HG03196 (cell line): Measurements from ENCODE around the gene ADGRF3.
"Not testable (repeated sequence)": the region's sequence is repeated elsewhere in the genome, so short reads cannot be mapped to it uniquely, and the experiment has no call there.

ENCODE experiments used
- ATAC-seq: cut with Tn5 transposase; IDR thresholded peaks from one replicate; pipeline ENCODE4 v1.9.1; 2021; ENCODE audit not compliant: unreplicated experiment

Gene ADGRF3

GRCh38 chr2:26318950-26319349, 27.6 kb downstream of the ADGRF3 start:
- ATAC-seq = no peak

GRCh38 chr2:26317377-26318105, 29.0 kb downstream of the ADGRF3 start:
- ATAC-seq = no peak

- no peak for ATAC-seq
Measured at GRCh38 chr2:26316845-26317244, 29.7 kb downstream of the ADGRF3 start.

DNA sequence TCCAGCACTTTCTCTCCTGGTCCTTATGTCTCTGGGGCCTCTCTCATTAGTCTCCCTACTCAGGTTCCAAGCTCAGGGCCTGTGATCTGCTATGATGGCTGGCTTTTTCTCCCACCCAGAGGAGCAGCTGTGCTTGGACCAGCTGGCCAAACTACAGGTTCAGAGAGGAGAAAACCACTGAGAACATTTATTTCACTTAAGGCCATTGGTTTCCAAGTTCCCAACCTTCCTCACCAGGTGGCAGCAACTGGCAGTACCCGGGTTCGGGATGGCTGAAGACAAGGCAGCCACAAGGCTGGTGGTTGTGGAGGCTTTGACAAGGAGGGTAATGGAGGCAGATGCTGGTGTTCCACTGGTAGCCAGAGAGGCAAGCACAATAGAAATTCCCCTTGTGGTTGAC, 30.5 kb downstream of the ADGRF3 start:
- no peak for ATAC-seq

DNA sequence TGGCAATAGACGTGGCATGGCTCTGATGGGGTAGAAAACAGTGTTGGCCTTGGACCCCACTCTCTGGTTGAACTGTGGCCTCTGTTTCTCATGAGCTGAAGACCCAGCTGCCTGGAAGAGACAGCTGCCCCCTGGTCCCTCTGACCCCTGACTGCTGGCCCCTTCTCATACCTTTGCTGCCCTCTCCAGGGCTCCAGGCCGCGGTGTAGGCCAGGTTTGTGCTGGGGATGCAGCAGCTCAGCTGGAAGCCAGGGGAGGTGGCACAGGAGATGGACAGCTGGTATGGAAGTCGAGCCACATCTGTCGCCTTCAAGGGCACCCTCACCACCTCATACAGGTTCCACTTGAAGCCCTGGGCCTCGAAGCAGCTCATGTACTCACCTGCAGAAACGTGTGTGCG, 32.3 kb downstream of the ADGRF3 start:
- no peak for ATAC-seq

- no peak for ATAC-seq
Measured at GRCh38 chr2:26313446-26313845, 33.1 kb downstream of the ADGRF3 start.

DNA sequence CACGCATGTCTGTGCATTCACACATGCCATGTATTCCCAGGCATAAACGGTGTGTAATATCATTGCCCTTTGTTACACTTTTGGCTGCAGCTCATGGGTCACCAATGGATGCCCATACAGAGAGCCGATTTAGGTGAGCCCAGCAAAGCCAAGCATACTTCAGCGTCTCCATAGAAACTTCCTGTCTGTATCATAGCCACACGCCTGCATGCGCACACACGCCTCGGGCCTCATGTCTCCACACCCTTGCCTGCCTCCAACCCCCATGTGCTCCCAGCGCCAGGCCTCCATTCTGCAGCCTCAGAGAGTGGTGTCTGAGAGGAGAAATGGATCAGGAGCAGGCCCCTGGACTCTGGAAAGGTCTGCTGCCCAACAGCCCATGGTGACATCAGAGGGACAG, 34.1 kb downstream of the ADGRF3 start:
- no peak for ATAC-seq

GRCh38 chr2:26309921-26310320, 36.7 kb downstream of the ADGRF3 start:
- no peak for ATAC-seq

GRCh38 chr2:26305540-26305939, 41.0 kb downstream of the ADGRF3 start:
- no peak for ATAC-seq

- not testable (repeated sequence) for ATAC-seq
Measured at GRCh38 chr2:26305094-26305493, 41.5 kb downstream of the ADGRF3 start.

- no peak for ATAC-seq
Measured at GRCh38 chr2:26302846-26303245, 43.7 kb downstream of the ADGRF3 start.

DNA sequence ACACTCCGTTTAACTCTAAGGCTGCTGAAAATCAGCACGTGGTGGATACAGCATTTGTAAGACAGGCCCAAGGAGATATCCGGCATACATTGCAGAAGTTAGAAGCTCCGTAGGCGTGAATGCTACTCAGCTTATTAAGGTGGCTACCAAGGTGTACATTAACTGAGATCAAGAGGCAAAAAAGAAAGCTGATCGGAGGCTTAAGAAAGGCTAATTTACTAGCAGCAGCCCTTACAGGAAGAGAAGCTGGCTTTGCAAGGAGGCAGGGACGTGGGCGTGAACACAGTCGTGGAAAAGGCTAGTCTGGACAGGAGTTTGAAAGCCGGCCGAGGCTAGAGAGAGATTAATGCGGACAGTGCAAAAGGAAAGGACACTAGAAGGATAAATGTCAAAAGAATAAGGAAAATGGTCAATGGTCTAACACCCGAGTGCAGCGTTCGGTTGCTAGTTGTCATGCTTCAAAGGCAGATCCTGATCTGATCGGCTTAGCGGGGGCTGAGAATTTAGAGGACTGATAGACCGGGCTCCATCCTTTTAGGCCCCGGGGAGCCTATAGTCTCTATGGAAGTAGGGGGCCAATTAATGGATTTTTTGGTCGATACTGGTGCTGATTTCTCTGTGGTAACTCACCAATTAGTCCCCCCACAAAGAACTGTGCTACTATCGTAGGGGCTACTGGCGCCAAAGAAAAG, 46.2 kb downstream of the ADGRF3 start:
- no peak for ATAC-seq

- ATAC-seq = no peak
Measured at GRCh38 chr2:26299471-26300101, 47.0 kb downstream of the ADGRF3 start.

- ATAC-seq = no peak
Measured at GRCh38 chr2:26298638-26299393, 47.8 kb downstream of the ADGRF3 start.

DNA sequence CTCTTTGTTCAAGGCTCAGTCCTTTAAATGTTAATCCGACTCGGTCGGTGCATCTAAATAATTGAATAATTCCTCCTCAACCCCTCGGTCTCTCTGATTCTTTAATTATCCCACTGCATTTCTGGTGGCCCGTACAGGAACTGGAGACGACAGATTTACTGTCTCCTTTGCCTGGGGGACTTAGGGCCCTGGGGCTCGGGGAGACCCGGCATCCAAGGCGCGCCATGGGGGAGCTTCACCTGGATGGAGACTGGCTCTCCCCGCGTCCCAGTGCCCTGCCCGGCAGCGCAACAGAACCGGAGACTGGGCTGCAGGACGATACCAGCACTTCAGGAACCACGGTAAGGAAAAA, 48.3 kb downstream of the ADGRF3 start:
- ATAC-seq = no peak

- no peak for ATAC-seq
Measured at GRCh38 chr2:26297061-26297460, 49.5 kb downstream of the ADGRF3 start.

DNA sequence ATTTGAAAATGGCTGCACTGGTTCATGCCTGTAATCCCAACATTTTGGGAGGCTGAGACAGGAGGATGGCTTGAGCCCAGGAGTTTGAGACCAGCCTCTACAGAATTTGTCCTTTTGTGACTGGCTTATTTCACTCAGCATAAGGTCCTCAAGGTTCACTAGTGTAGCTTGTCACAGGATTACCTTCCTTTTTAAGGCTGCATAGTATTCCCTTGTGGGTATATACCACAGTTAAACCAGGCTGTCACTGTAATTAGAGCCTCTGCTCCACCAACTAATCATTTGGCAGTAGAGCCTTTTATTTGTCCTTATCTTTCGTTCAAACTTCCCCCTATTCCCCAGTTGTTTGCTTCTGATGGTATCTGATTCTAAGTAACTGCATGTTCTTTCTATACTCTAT, 51.1 kb downstream of the ADGRF3 start:
- no peak for ATAC-seq

- ATAC-seq = no peak
Measured at GRCh38 chr2:26292646-26293045, 53.9 kb downstream of the ADGRF3 start.

- ATAC-seq = no peak
Measured at GRCh38 chr2:26290001-26290400, 56.6 kb downstream of the ADGRF3 start.

- no peak for ATAC-seq
Measured at GRCh38 chr2:26285931-26286330, 60.7 kb downstream of the ADGRF3 start.

DNA sequence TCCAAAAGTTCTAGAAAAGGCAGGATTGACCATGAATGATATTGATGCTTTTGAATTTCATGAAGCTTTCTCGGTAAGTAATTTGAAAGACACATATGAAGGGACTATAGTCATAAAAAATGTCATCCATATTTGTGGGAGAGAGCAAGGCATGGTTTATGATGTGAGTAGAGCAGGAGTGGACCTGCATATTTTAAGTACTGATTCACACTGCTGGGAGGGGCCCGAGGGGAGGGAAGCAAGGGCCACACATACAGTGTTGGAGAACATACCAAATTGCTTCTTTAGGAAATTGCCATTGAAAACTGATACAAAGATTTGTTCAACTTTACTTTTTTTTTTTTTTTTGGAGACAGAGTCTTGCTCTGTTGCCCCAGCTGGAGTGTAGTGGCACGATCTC, 62.5 kb downstream of the ADGRF3 start:
- ATAC-seq = no peak

GRCh38 chr2:26283606-26284005, 63.0 kb downstream of the ADGRF3 start:
- no peak for ATAC-seq
